CD8-positive, alpha-beta memory T cell (primary cell): ENCODE measurements around the gene NET1. TPM values are rescaled to one million over a fixed set of nuclear protein-coding genes. Genes with fewer than 3 reads are reported as not detected.
A peak's percentile ranks its signal among the peaks of the same experiment; 100 is the strongest.

Source experiments
- CTCF ChIA-PET: fragments of 350-600 bp; sonication (Branson Sonifier 250); formaldehyde crosslinking; loops from one replicate; lab custom pipeline; 2021; ENCODE audit warnings: antibody characterized with exemption; lab: Charles Lee
- POLR2A ChIA-PET: fragments of 350-600 bp; sonication (Branson Sonifier 250); formaldehyde crosslinking; loops from one replicate; lab custom pipeline; 2021; ENCODE audit warnings: antibody characterized with exemption; lab: Charles Lee
- DNase-seq, 5 donors: peaks; one replicate each; pipeline versions ENCODE4 v3.0.0 to v3.0.0-alpha.2; 2020 to 2022; ENCODE audit warnings: mixed read lengths in 1 of 5
- H3K27ac ChIP-seq: one replicate; pipeline ENCODE4 v1.7.0; 2013; ENCODE audit warnings: low read depth, mild to moderate bottlenecking, low read length, moderate library complexity
- H3K27me3 ChIP-seq: 2 replicates; pipeline ENCODE4 v1.7.0; 2013; ENCODE audit warnings: low read length, mild to moderate bottlenecking; ENCODE audit not compliant: insufficient read depth, poor library complexity, severe bottlenecking
- H3K36me3 ChIP-seq: 2 replicates; pipeline ENCODE4 v1.7.0; 2013; ENCODE audit warnings: mild to moderate bottlenecking, low read length, moderate library complexity; ENCODE audit not compliant: insufficient read depth
- H3K4me1 ChIP-seq: 2 replicates; pipeline ENCODE4 v1.7.0; 2013; ENCODE audit warnings: mild to moderate bottlenecking, low read length, moderate library complexity; ENCODE audit not compliant: insufficient read depth
- H3K4me3 ChIP-seq: 2 replicates; pipeline ENCODE4 v1.7.0; 2013; ENCODE audit warnings: mild to moderate bottlenecking, low read length
- H3K9me3 ChIP-seq: 2 replicates; pipeline ENCODE4 v1.7.0; 2013; ENCODE audit warnings: mild to moderate bottlenecking, low read length
- H3K27ac Mint-ChIP-seq, 8 donors: one replicate each; pipeline ENCODE4 v1.8.0; 2020 to 2021; ENCODE audit warnings: mixed read lengths in 8 of 8, mild to moderate bottlenecking in 6 of 8, inconsistent platforms in 3 of 8, moderate library complexity in 3 of 8
- H3K27me3 Mint-ChIP-seq, 2 donors: one replicate each; pipeline ENCODE4 v1.8.0; 2020 to 2021; ENCODE audit warnings: mixed read lengths in 2 of 2, mild to moderate bottlenecking in 1 of 2, moderate library complexity in 1 of 2
- H3K36me3 Mint-ChIP-seq, 3 donors: one replicate each; pipeline ENCODE4 v1.8.0; 2020 to 2021; ENCODE audit warnings: mixed read lengths in 3 of 3, inconsistent platforms in 1 of 3, mild to moderate bottlenecking in 1 of 3
- H3K4me1 Mint-ChIP-seq, 3 donors: one replicate each; pipeline ENCODE4 v1.8.0; 2020 to 2021; ENCODE audit warnings: mixed read lengths in 3 of 3, inconsistent platforms in 1 of 3, mild to moderate bottlenecking in 1 of 3
- H3K4me3 Mint-ChIP-seq, 7 donors: one replicate each; pipeline ENCODE4 v1.8.0; 2020 to 2021; ENCODE audit warnings: mixed read lengths in 7 of 7, mild to moderate bottlenecking in 6 of 7, moderate library complexity in 4 of 7, inconsistent platforms in 2 of 7
- H3K9me3 Mint-ChIP-seq, 5 donors: one replicate each; pipeline ENCODE4 v1.8.0; 2020 to 2022; ENCODE audit warnings: mixed read lengths in 5 of 5, mild to moderate bottlenecking in 3 of 5, moderate library complexity in 2 of 5, inconsistent platforms in 1 of 5
- polyA plus RNA-seq: library from polyadenylated mRNA; unstranded; fragments of 300-500 nt; fragmentation: Illumina TruSeq; gene quantifications from one replicate; pipeline ENCODE4 v1.2.3, GENCODE V29; 2021
- total RNA-seq, 2 experiments: library from RNA; stranded (reverse); gene quantifications; one replicate each; pipeline ENCODE4 v1.2.3, GENCODE V29; 2021

NET1 gene
- total and polyA plus RNA-seq, 3 experiments from 2014 or later, result 1.8 to 21.5 (median 20.4) TPM

- H3K4me1 ChIP-seq, result peaks cover 8% of the 10 kb centered on the region
- H3K27ac Mint-ChIP-seq, result no peak overlapping the region
- H3K9me3 Mint-ChIP-seq, result no peaks in the 10 kb centered on the region
- no peak for DNase-seq
- H3K9me3 ChIP-seq, result no peaks in the 10 kb centered on the region
- H3K4me1 Mint-ChIP-seq, result peaks cover 0 to 6% (median 4%) of the 10 kb centered on the region in 3 donors
- no peaks in the 10 kb centered on the region for H3K27me3 Mint-ChIP-seq
- ChIA-PET CTCF (interaction anchor here (1.2 to 3.4 kb wide), 2 partner anchors 14 to 167 kb away, joined by 3 to 12 read pairs; no protein-coding TSS in a partner anchor), POLR2A (no interaction called here)
- no peaks in the 10 kb centered on the region for H3K27me3 ChIP-seq
- H3K4me3 Mint-ChIP-seq, result no peak overlapping the region
- no peak overlapping the region for H3K4me3 ChIP-seq
- H3K36me3 ChIP-seq, result peaks cover 12% of the 10 kb centered on the region
- H3K27ac ChIP-seq, result no peak overlapping the region
- H3K36me3 Mint-ChIP-seq, result peaks cover 0 to 3% (median 0%) of the 10 kb centered on the region in 3 donors
Measured at GRCh38 chr10:5456563-5456962, 44.2 kb downstream of the NET1 start.

- DNase-seq, result peak in 1 of 5 donors; percentile 48
- H3K36me3 Mint-ChIP-seq, result peaks cover 0 to 3% (median 0%) of the 10 kb centered on the region in 3 donors
- H3K27me3 Mint-ChIP-seq, result no peaks in the 10 kb centered on the region
- Histone ChIP-seq H3K27ac (no peak overlapping the region), H3K4me3 (no peak overlapping the region), H3K27me3 (no peaks in the 10 kb centered on the region), H3K36me3 (peaks cover 6% of the 10 kb centered on the region), H3K4me1 (peaks cover 8% of the 10 kb centered on the region), H3K9me3 (no peaks in the 10 kb centered on the region)
- H3K9me3 Mint-ChIP-seq, result no peaks in the 10 kb centered on the region
- POLR2A ChIA-PET, result no interaction called here
- CTCF ChIA-PET, result no interaction called here
- H3K27ac Mint-ChIP-seq, result peak overlapping the region in 1 of 8 donors; percentile 31
- H3K4me3 Mint-ChIP-seq, result no peak overlapping the region
- H3K4me1 Mint-ChIP-seq, result peaks cover 0 to 6% (median 4%) of the 10 kb centered on the region in 3 donors
Measured at GRCh38 chr10:5457741-5458140, 45.4 kb downstream of the NET1 start.

- no peaks in the 10 kb centered on the region for H3K27me3 Mint-ChIP-seq
- H3K36me3 Mint-ChIP-seq, result peaks cover 0 to 3% (median 0%) of the 10 kb centered on the region in 3 donors
- Histone ChIP-seq H3K9me3 (no peaks in the 10 kb centered on the region), H3K27ac (no peak overlapping the region), H3K27me3 (no peaks in the 10 kb centered on the region), H3K4me3 (no peak overlapping the region), H3K36me3 (peaks cover under 1% of the 10 kb centered on the region), H3K4me1 (peaks cover 8% of the 10 kb centered on the region)
- H3K4me1 Mint-ChIP-seq, result peaks cover 0 to 6% (median 4%) of the 10 kb centered on the region in 3 donors
- no peak overlapping the region for H3K27ac Mint-ChIP-seq
- CTCF ChIA-PET, result no interaction called here
- POLR2A ChIA-PET, result no interaction called here
- no peak overlapping the region for H3K4me3 Mint-ChIP-seq
- no peaks in the 10 kb centered on the region for H3K9me3 Mint-ChIP-seq
- no peak for DNase-seq
Measured at GRCh38 chr10:5458425-5458824, 46.1 kb downstream of the NET1 start.

- peaks cover 8% of the 10 kb centered on the region for H3K4me1 ChIP-seq
- no peaks in the 10 kb centered on the region for H3K27me3 ChIP-seq
- H3K4me3 Mint-ChIP-seq, result no peak overlapping the region
- H3K4me3 ChIP-seq, result no peak overlapping the region
- no peak for DNase-seq
- peaks cover 0 to 6% (median 4%) of the 10 kb centered on the region in 3 donors for H3K4me1 Mint-ChIP-seq
- no peaks in the 10 kb centered on the region for H3K36me3 ChIP-seq
- H3K36me3 Mint-ChIP-seq, result no peaks in the 10 kb centered on the region
- H3K27me3 Mint-ChIP-seq, result no peaks in the 10 kb centered on the region
- ChIA-PET POLR2A (no interaction called here), CTCF (no interaction called here)
- H3K9me3 ChIP-seq, result no peaks in the 10 kb centered on the region
- H3K27ac Mint-ChIP-seq, result no peak overlapping the region
- no peaks in the 10 kb centered on the region for H3K9me3 Mint-ChIP-seq
- no peak overlapping the region for H3K27ac ChIP-seq
Measured at GRCh38 chr10:5458949-5459747, 46.8 kb downstream of the NET1 start.

- no peak for DNase-seq
- H3K27me3 Mint-ChIP-seq, result no peaks in the 10 kb centered on the region
- H3K36me3 Mint-ChIP-seq, result no peaks in the 10 kb centered on the region
- ChIA-PET CTCF (no interaction called here), POLR2A (no interaction called here)
- Histone ChIP-seq H3K36me3 (no peaks in the 10 kb centered on the region), H3K27me3 (no peaks in the 10 kb centered on the region), H3K4me3 (no peak overlapping the region), H3K27ac (peak overlapping the region; percentile 81), H3K4me1 (peaks cover 8% of the 10 kb centered on the region), H3K9me3 (no peaks in the 10 kb centered on the region)
- peaks cover 0 to 6% (median 4%) of the 10 kb centered on the region in 3 donors for H3K4me1 Mint-ChIP-seq
- H3K9me3 Mint-ChIP-seq, result no peaks in the 10 kb centered on the region
- H3K27ac Mint-ChIP-seq, result no peak overlapping the region
- H3K4me3 Mint-ChIP-seq, result no peak overlapping the region
Measured at GRCh38 chr10:5460468-5461202, 48.3 kb downstream of the NET1 start.

- Histone ChIP-seq H3K36me3 (no peaks in the 10 kb centered on the region), H3K4me3 (no peak overlapping the region), H3K9me3 (no peaks in the 10 kb centered on the region), H3K27ac (peak overlapping the region; percentile 81), H3K27me3 (no peaks in the 10 kb centered on the region), H3K4me1 (peaks cover 8% of the 10 kb centered on the region)
- H3K27me3 Mint-ChIP-seq, result no peaks in the 10 kb centered on the region
- H3K36me3 Mint-ChIP-seq, result no peaks in the 10 kb centered on the region
- H3K4me3 Mint-ChIP-seq, result no peak overlapping the region
- CTCF ChIA-PET, result no interaction called here
- no peaks in the 10 kb centered on the region for H3K9me3 Mint-ChIP-seq
- peaks cover 0 to 6% (median 4%) of the 10 kb centered on the region in 3 donors for H3K4me1 Mint-ChIP-seq
- no peak overlapping the region for H3K27ac Mint-ChIP-seq
- POLR2A ChIA-PET, result no interaction called here
- DNase-seq, result no peak
Measured at GRCh38 chr10:5461203-5461588, 48.8 kb downstream of the NET1 start.

GRCh38 chr10:5461914-5462840 lies 49.8 kb downstream of the NET1 start:
- H3K27me3 ChIP-seq, result no peaks in the 10 kb centered on the region
- no peak overlapping the region for H3K4me3 ChIP-seq
- no peaks in the 10 kb centered on the region for H3K27me3 Mint-ChIP-seq
- POLR2A ChIA-PET, result no interaction called here
- no peaks in the 10 kb centered on the region for H3K9me3 ChIP-seq
- H3K36me3 Mint-ChIP-seq, result no peaks in the 10 kb centered on the region
- peak overlapping the region; percentile 81 for H3K27ac ChIP-seq
- H3K4me3 Mint-ChIP-seq, result no peak overlapping the region
- H3K27ac Mint-ChIP-seq, result no peak overlapping the region
- H3K36me3 ChIP-seq, result no peaks in the 10 kb centered on the region
- H3K4me1 ChIP-seq, result peaks cover 8% of the 10 kb centered on the region
- DNase-seq, result no peak
- CTCF ChIA-PET, result no interaction called here
- H3K4me1 Mint-ChIP-seq, result peaks cover 0 to 6% (median 4%) of the 10 kb centered on the region in 3 donors
- no peaks in the 10 kb centered on the region for H3K9me3 Mint-ChIP-seq
